ENCODE measurements around the gene EXOC3.
"Not testable (repeated sequence)": the region's sequence is repeated elsewhere in the genome, so short reads cannot be mapped to it uniquely, and the experiment has no call there.

DNA sequence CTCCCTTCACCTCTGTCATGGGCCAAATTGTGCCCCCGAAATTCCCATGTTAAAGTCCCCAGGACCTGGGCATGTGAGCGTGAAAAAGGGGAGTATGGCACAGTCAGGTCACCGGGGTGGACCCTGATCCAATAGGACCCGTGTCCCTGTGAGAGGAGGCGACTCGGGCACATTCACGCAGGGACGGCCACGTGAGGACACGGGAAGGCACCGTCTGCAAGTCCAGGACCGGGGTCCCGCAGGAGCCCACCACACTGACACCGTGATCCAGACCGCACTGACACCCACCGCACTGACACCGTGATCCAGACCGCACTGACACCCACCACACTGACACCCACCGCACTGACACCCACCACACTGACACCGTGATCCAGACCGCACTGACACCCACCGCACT is 43.6 kb downstream of the EXOC3 start:
- not testable (repeated sequence) for TF ChIP-seq CTCF, POLR2A (IDR thresholded peaks at IDR 0.05)
